Neural cell (in vitro differentiated cells): ENCODE data around the gene CUEDC1.

Experiments used
- MXI1 ChIP-seq: fragments of 450-650 bp; conservative IDR thresholded peaks from 2 replicates; pipeline ENCODE4 v1.6.1; 2014; ENCODE audit warnings: antibody characterized with exemption, mild to moderate bottlenecking; ENCODE audit not compliant: poor library complexity, severe bottlenecking
- POLR2AphosphoS5 ChIP-seq: IDR thresholded peaks from 2 replicates; pipeline ENCODE4 v1.6.1; 2012

DNA sequence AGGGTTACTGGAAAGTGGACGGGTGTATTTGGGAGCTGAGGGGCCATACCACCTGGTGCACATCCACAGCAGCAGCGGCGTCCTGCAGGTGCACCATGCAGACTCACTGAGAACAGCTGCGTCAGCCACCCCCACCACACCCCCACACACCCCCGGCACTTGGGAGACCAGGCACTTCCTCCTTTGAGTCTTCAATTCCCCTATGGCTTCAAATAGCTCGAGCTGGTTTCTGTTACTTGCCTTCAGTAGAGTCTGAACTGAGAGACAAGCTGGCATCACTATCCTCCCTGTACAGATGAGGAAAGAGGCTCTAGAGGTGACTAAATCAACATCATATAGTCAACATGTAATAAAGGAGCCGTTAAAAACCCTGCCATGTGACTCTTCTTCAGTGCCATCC, 15.4 kb downstream of the CUEDC1 start:
- TF ChIP-seq POLR2AphosphoS5 (no peak), MXI1 (no peak)
